Fibroblast of pulmonary artery (primary cell): ENCODE measurements around the gene BBS7.

Source experiments
- DNase-seq: peaks from one replicate; pipeline ENCODE4 v3.0.0-alpha.2; 2010; ENCODE audit warnings: low read depth
- H3K4me3 ChIP-seq: replicated peaks from 2 replicates; pipeline ENCODE4 v1.5.1; 2011; ENCODE audit warnings: low read depth, mild to moderate bottlenecking, control low read depth, low read length, moderate library complexity
- TF ChIP-seq, protein P1 (sequence below): IDR thresholded peaks from 2 replicates; pipeline ENCODE4 v1.5.1; 2011; ENCODE audit warnings: mild to moderate bottlenecking, control low read depth, low read length, inconsistent platforms; ENCODE audit errors: missing control alignments

Gene BBS7

GRCh38 chr4:121869841-121870822 is at the start of gene BBS7:
Gene BBS7 (minus strand): TSS chr4:121870474. CDS start chr4:121870313, 161 bp downstream.
- DNase-seq, result peak; percentile 97
- H3K4me3 ChIP-seq, result peak within 1 kb of the TSS; percentile 87
- TF ChIP-seq, protein P1, sequence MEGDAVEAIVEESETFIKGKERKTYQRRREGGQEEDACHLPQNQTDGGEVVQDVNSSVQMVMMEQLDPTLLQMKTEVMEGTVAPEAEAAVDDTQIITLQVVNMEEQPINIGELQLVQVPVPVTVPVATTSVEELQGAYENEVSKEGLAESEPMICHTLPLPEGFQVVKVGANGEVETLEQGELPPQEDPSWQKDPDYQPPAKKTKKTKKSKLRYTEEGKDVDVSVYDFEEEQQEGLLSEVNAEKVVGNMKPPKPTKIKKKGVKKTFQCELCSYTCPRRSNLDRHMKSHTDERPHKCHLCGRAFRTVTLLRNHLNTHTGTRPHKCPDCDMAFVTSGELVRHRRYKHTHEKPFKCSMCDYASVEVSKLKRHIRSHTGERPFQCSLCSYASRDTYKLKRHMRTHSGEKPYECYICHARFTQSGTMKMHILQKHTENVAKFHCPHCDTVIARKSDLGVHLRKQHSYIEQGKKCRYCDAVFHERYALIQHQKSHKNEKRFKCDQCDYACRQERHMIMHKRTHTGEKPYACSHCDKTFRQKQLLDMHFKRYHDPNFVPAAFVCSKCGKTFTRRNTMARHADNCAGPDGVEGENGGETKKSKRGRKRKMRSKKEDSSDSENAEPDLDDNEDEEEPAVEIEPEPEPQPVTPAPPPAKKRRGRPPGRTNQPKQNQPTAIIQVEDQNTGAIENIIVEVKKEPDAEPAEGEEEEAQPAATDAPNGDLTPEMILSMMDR, result no peak

DNA sequence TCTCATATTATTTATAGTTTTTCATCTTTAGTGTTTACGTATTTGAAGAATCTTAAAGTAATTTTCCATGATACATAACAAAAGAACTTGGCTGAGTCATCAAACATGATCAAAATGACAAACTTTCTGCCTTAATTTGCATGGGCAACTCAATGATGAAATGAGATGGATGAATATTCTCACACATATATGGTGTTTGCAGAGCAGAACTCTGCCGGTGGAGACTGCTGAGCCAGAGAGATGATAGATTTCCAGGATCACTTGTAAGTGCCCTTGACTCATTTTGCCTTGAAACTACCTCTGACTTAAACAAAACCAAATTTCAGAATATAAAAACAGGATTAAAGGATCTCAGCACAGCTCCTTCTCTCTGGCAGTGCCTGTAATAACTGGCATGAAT is 43.4 kb upstream of the BBS7 start:
- TF ChIP-seq, protein P1, result no peak
- DNase-seq, result no peak
- H3K4me3 ChIP-seq, result no peak overlapping the region

GRCh38 chr4:121908346-121908745 is 38.1 kb upstream of the BBS7 start:
- TF ChIP-seq, protein P1, result no peak
- H3K4me3 ChIP-seq, result no peak overlapping the region
- DNase-seq, result no peak

DNA sequence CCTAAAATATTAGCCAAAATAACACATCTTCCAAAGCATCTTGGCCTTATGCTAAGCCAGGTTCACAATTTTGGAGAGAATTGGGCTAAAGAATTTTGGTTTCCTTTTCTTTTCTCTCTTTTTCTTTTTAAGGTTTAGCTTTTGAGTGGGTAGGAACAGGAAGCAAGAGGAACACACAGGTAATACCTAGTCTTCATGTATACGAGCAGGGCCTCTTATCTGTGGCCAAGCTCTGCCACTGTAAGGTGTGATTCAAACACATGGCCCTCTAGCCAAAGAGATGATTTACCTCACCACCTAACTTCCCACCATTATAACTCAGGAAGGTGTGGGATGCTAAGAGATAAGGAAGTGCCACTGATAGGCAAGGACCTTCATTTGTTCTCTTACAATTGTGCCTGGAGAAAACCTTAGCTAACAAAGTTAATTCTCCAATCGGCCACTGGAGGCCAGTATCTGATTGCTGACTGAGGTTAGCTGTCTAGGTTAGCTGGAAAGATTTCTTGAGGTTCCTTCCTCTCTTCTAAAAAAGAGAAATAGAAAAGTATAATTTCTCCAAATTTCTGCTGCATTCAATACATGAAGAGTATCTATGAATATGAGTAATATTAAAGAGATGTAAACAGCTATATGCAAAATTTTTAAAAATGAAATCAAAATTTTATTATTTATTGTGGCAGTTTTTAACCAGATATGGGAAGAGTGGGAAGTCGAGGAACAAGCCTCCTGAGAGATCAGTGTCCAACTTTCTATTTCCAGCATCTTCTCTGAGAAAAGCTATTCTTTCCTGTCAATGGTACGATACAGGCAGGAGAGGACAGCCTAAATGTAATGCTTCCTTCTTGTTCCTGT is 30.1 kb upstream of the BBS7 start:
- TF ChIP-seq, protein P1, result peak; percentile 84
- no peak overlapping the region for H3K4me3 ChIP-seq
- peak; percentile 73 for DNase-seq

DNA sequence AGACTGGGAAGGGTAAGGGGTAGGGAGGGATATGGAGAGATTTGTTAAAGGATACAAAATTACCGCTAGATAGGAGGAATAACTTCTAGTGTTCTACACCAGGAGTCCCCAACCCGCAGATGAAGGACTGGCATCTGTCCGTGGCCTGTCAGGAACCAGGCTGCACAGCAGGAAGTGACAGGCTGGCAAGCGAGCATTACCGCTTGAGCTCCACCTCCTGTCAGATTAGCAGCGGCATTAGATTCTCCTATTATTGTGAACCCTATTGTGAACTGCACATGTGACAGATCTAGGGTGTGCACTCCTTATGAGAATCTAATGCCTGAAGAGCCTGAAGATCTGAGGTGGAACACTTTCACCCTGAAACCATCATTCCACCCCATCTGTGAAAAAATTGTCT is 27.9 kb upstream of the BBS7 start:
- no peak overlapping the region for H3K4me3 ChIP-seq
- TF ChIP-seq, protein P1, result no peak

GRCh38 chr4:121888134-121888533 is 17.9 kb upstream of the BBS7 start:
- no peak for DNase-seq
- TF ChIP-seq, protein P1, result no peak
- no peak overlapping the region for H3K4me3 ChIP-seq

More for the DNA sequence above, 27.9 kb upstream of the BBS7 start:
- DNase-seq, result no peak
